Superior temporal gyrus (tissue), 1 donor: ENCODE data around the gene SLC25A48.
A peak's percentile ranks its signal among the peaks of the same experiment; 100 is the strongest.
"Not testable (repeated sequence)": the region's sequence is repeated elsewhere in the genome, so short reads cannot be mapped to it uniquely, and the experiment has no call there.

ENCODE experiments used
- DNase-seq: peaks from one replicate; pipeline ENCODE4 v3.0.0-alpha.2; 2016; ENCODE audit errors: extremely low spot score

SLC25A48 gene

DNA sequence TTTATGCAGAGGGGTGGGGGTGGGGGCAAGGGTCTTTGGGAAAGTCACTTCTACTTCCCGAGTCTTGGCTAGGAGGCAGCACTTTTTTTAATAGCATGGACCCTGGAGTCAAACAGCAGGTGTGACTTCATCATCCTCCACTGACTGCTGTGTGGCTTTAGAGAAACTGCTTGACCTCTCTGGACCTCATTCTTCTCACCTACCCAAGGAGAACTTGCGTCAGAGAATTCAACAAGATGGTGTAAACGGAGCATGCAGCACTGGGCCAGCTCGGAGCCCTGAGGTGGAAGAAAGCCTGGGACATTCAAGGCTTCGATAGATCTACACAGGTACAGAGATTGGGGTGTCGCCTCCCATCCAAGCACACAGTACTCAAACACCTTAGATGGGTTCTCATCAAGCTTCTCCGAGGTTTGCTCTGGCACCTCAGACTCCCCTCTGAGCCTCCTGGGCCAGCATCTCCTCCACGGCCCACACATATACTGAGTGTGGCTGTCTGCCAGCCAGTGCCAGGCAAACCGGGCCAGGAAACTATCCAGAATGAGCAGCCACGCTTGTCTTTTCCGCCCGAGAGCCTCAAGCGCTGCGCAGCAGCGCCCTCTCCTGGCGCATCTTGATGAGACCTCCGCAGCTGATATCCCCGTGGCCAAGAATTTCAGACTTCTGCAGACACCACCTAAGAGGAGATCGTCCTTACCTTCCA is 4.6 kb upstream of the SLC25A48 start:
- peak; percentile 91 for DNase-seq

DNA sequence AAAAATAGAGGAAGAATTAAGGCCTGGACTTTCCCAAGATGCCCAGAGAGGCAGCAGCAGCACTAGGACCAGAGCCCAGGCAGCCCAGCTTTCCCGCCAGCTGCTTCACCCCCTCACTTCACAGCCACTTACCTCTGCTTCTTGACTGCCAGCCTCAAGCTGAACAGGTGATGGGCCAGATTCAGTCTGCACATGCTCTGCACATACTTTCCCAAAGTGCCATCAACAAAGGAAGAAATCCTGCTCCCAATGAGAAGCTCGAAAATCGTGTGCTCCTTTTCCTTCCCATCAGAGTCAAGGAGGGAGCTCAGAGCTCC is 4.1 kb upstream of the SLC25A48 start:
- no peak for DNase-seq

DNA sequence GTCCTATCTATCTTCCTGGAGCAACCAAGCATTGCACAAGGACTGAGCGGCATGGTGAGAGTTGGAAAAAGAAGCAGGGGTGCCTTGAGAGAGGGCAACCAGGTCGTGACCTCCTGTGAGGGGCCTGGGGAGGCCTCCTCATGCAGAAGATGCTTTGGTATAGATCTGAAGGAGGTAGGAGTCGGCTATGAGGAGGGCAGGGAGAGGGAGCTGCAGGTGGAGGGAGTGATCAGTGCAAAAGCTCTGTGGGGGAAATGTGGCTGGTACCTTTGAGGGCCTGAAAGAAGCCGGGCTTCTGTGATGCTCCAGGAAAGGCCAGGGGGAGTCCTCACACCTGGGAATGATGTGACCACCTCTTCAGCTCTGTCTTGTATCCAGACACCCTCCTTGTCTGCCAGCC is 3.6 kb upstream of the SLC25A48 start:
- no peak for DNase-seq

DNA sequence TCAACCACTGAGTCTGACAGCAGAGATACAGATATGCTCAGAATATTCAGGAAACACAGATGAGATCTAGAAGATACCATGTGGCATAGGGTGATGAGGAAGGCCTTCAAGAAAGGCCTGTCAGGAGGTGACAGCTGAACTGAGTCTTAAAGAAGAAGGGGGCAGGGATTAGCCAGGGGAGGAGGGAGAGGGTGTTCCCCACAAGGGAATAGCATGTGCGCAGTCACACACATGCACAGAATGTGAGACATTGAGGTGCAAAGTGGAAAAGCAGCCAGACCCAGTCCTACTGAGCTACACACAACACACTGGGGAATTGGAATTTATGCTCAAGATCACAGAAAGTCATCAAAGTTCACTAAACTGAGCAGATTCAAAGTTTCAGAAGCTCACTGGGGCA is 3.0 kb upstream of the SLC25A48 start:
- no peak for DNase-seq

DNA sequence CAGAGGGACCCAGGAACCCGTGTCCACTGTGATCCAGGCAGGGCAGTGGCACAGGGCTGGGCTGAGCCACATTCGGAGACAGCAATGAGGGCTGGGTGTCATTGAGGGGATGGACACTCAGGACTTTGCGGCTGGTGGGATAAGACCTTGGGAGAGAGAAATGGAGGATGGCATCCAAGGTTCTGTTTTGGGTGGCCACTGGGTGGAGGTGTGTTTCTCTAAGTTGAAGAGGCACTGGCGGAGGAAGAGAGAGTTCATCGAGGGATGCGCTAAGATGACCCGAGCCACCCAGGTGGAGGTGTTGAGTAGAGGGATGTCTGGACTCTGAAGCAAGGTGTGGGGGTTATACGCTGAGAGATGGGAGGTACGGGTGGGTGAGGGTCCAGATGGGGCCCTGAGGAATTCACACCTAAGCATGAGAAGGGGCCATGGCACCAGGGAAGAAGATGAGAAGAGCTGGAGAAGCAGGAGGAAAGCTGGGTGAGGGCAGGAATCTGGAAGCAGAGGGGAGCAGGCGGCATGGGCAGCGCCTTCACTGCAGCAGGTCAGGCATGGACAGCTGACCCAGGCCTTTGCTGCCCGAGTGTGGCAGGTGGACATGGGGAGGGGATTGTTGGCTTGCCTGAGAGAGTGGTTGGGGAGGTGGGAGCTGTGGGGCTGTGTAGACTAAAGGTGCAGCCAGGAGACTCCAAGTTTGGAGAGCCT is 2.5 kb upstream of the SLC25A48 start:
- no peak for DNase-seq

DNA sequence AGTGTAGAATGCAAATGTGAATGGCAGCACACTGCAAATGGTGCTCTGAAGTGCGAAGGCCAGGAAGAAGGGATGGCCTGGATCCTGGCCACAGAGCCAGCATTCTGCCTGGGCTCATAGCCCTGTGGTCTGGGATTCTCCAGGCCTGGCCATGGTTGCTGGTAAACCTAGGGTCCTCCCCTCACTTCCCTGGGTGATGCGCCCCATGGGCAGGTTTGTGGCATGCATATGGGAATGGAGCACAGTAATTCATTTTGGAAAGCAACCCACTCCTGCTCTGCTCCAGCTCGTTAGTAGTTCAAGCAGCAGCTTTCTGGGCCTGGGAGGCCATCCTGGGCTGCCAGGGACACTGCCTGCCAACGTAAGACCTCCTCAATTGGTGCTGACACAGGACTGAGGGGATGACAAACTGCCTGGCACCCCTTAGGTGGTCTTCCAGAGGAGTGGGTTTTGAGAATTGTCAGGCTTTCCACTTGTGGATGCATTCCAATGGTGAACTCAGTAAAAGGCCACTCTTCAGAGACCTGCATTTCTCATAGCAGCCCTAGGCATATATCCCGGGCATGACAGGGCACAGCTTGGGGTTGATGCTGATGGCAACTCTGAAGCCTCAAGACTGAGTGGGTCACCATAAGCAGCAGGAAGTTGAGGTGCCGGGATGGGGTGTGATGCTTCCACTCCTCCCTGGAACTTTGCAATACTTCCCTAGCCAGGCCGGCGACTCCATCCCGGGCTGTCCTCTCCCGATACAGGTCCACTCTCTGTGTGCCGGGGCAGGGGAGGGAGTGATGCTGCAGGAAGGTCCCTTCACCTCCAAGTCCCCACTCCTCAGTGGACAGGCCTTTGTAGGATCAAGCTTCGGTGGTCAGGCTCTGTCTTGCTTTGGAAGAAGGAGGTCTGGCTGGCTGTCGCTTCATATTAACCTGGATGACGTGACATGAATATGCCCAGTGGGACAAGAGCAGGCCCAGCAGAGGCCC is 1.2 kb upstream of the SLC25A48 start:
- DNase-seq = no peak

DNA sequence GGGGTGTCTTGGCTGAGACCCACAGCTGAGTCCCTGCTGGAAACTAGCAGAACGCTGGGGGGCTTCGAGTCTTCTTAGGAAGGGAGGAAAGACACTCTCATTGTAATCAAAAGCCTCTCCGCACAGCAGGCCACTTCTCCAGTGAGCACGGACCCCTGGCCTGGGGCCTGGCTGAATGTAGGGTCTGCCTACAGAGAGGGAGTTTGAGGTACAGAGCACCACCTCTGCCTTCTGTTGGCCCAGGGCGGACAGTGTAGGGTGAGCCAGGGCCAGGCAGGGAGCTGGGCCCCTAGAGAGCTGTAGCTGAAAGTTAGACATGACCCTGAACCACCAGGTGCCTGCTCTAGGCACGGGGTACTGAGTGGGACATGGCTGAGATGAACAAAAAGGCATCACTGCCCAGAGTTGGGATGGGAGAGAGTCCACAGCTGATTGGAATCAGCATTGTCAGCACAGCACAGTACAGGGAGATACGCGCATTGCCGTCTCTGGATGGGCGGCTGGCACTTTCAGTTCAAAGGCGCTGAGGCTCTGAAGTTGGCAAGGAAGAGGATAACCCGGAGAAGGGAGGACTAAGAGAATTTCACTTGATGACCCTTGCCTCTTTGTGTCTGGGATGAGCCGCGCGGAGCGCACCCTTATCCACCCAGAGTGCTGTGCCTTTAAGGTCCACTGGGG is 363 bp upstream of the SLC25A48 start:
- DNase-seq = peak; percentile 78

DNA sequence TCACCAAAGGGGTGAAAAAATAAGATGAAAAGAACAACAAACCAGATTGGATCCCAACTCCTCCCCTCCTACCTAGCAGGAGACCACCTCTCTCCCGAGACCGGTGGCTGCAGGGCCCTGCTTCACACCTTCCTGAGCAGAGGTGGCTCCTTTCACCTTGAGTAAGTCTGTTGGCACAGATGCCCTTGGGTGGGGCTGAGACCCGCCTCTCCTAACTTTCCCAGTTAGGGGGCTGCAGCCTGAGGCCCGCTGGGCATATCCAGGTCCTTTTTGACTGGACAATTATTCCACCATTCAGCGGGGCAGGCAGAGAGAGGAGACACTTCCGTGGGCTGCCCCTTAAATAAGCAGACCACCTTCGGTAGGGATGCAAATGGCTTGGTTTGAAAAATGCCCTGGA is 1.3 kb downstream of the SLC25A48 start:
- DNase-seq = no peak

DNA sequence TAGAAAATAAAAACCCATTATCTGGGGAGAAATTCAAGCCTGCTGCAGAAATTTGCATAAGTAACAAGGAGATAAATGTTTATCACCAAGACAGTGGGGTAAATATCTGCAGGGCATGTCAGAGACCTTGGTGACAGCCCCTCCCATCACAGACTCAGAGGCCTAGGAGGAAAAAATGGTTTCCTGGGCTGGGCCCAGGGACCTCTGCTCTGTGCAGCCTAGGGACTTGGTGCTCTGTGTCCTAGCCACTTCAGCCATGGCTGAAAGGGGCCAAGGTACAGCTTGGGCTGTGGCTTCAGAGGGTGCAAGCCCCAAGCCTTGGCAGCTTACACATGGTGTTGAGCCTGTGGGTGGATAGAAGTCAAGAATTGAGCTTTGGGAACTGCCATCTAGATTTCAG is 3.9 kb downstream of the SLC25A48 start:
- DNase-seq = not testable (repeated sequence)

DNA sequence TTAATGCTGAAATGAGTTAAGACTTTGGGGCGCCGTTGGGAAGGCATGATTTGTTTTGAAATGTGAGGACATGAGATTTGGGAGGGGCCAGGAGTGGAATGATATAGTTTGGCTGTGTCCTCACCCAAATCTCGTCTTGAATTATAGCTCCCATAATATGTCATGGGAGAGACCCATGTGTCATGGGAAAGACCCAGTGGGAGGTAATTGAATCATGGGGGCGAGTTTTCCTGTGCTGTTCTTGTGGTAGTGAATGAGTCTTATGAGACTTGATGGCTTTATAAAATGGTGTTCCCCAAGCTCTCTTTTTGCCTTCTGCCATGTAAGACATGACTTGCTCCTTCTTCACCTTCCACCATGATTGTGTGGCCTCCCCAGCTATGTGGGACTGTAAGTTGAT is 5.1 kb downstream of the SLC25A48 start:
- DNase-seq = no peak

DNA sequence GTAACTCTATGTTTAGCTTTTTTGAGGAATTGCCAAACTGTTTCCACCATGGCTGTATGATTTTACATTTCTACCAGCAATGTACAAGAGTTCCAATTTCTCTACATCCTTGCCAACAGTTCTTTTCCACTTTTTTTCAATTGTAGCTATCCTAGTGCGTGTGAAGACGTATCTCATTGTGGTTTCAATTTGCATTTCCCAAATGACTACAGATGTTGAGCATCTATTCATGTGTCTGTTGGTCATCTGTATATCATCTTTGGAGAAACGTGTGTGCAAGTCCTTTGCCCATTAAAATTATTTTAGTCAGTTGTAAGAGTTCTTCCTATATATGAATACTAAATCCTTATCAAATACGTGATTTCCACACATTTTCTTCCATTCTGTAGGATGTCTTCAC is 6.5 kb downstream of the SLC25A48 start:
- no peak for DNase-seq

DNA sequence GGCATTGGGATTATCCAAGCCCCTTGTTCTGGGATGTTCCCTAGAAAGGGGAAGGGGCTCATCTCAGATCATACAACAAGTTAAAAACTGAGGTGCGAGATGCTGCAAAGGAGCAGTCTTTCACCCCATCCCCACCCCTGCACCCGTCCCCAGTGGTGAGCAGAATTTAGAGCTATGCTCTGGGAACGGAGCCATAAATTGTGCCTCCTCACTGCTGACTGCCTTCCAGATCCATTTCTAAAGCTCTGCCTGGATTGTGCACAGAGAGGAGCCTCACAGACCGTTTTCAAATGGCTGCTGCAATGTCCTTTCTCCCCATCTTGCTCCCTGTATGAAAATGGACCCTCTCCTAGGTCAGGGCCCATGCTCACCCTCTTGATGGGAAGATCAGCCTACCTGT is 8.3 kb downstream of the SLC25A48 start:
- peak; percentile 85 for DNase-seq

DNA sequence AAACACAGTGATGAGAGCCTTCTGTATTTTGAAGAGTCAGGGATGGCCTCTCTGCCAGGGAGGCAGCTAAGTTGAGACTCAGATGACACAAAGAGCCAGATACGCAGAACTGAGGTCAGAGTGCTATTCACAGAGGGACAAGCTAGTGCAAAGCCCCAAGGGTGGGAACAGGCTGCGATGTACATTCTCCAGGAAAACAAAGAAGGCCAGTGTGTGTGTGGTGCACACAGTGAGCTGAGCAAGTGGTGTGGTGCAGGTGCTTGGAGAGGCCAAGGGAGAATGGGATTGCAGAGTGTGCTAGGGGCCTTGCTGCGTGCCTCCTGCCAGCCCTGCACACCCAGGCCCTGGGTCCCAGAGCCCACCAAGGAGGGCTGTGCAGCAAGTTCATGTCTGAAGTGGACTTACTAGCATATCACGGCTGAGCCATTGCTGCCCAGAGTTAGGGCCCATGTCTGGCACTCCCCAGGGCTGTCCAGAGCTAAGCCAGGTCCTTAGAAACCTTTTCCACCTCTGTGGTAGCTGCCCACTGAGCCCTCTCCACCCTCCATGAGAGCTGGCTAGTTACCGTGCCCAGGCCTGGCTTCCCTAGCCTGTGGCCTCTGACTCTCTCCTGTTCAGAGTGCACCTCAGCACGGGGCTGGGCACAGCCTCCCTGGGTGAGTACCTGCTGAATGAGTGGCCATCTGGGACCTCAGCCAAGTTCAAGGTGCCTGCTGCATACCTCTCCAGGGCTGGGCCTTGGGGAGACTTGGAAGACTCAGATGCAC is 9.3 kb downstream of the SLC25A48 start:
- peak; percentile 95 for DNase-seq

DNA sequence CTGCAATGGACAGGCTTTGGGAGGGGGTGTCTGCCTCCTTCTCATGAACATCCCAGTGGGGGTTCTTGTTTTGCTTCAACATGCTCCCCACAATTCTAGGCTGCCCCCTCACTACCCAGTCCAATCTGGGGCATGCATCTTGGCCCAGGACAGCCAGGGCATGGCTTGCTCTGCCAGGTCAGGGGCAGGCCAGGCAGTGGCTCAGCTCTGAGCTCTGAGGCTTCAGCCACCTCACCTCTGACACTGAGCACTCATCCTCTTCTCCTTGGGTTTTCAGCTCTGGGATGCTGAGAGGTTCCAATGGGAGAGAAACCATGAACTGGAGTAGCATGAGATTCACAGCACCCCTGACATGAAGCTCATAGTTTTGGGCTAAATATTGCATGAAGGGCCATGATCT is 11.8 kb downstream of the SLC25A48 start:
- no peak for DNase-seq

DNA sequence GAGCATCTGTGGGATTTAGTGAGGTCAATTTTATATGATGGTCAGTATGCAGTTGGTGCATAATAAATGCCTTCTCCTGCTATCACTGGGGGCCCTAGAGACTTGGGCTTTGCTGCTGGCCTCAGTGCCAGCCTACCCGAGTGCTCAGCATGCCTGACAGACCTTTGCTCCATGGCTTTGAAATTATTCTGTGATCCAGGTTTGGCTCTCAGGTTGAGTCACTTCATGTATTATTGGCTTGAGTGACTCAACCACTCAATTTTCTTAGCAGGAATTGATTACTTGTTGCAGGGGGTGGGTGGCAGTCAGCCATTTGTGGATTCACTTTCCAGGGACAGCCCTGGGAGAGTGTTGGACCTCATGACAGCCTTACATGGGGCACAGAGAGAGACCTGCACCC is 13.5 kb downstream of the SLC25A48 start:
- no peak for DNase-seq

DNA sequence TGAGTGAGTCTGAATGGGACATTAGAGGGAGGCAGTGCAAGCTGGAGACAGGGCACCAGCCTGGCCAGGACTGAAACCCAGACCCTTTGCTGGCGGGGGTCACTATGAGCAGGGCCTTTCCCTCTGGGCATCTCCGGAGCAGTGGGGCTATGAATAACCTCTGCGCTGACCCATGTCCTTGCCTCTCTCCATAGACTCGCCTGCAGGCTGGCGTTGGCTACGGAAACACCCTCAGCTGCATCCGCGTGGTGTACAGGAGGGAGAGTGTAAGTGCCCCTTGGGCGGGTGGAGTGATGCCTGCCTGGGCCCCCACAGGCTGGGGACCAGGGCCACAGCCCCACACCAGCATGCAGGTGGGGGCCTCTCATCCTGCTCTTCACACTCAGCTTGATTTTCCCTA is 15.8 kb downstream of the SLC25A48 start:
- DNase-seq = no peak

DNA sequence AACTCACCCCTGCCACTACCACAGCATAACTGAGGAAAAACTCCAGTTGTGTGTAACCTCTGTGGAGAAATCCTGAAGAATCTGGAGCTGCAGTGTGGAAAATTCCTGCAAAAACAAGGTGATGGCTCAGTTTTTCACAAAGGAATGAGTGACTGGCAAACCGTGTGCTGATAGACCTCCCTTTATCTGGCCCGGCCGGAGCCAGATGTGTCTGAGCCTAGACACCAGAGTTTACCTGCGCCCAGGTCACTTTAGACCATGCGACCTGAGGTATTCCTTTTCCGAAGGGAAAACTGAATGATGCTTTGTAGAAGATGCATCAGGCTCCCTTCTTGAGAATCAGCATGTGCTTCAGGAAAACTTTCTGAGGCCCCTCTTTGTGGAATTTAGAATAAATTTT is 16.2 kb downstream of the SLC25A48 start:
- no peak for DNase-seq

DNA sequence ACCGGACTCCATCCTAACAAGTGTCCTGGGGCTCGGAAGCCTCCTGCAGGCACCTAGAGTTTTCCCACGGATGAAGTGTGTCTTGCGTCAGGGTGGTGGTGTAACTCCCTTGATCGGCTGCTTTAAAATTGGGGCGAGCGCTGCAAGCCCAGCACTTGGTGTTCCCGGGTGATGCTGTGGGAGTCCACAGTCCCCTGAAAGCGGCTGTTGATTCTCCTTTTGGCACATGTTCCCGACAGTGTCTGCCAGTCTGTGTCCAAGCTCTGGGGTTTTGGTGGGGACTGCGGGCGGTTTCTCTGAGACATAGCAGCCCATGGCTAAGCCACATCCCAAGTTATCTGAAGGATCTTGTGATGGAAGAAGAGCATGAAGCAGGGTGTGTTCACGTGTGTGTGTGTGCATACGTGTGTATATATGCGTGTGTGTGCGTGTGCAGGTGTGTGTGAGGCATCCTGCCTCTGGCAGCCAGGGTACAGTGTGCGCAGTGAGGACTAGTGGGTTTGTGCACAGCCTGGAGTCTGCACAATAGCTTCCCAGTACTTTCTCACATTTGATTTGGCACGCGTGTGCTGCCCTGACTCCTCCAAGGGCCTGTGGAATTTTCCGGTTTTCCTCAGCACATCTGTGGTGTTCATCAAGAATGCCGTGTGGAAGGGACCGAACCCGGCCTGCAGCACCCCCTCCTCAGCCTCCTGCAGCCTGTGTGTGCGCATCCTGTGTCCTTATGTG is 16.9 kb downstream of the SLC25A48 start:
- peak; percentile 73 for DNase-seq

DNA sequence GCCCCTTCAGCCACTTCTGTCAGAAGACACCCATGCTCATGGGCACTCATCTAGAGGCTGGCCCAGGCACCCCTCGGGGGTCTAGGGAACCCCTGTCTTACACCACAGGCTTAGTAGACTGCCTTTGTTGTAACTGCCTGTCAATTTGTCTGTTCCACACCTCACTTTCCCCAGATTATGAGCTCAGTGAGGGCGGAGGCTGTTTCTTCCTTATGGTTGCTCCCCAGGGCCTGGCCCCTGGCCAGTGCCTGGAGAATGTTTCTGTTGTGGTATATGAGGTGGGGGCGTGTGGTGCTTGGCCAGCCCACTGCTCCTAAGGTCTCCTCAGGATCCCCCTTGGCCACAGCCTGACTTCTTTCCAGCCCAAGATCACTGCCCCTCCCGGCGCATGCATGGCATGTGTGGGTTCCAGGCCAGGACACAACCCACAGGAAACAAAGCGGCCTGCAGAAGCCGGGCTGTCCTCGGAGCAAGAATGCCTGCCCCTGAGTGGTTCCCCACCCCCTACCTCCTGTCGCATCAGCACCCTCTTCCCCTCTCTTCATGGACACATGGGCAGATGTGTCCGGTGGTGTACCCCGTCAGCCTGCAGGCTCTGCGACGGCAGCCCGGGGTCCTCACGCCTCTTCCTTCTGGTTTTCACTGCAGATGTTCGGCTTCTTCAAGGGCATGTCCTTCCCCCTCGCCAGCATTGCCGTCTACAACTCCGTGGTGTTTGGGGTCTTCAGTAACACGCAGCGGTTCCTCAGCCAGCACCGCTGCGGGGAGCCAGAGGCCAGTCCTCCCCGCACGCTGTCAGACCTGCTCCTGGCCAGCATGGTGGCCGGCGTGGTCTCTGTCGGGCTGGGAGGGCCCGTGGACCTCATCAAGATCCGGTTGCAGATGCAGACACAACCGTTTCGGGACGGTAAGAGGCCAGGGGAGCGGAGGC is 17.7 kb downstream of the SLC25A48 start:
- DNase-seq = no peak
